Left renal cortex interstitium (tissue), 4 donors: ENCODE data around the gene NKD2. TPM values are rescaled to one million over a fixed set of nuclear protein-coding genes. Genes with fewer than 3 reads are reported as not detected.

Source experiments
- DNase-seq, 4 donors: peaks; one replicate each; pipeline ENCODE4 v3.0.0-alpha.2; 2013; ENCODE audit warnings: low read depth in 4 of 4, low spot score in 2 of 4, missing footprints in 1 of 4
- polyA plus RNA-seq, 4 donors: library from polyadenylated mRNA; unstranded; fragments of 120-200 nt; gene quantifications; one replicate each; pipeline ENCODE4 v1.2.1, GENCODE V29; 2013; ENCODE audit not compliant: insufficient read length in 4 of 4

The NKD2 gene
- polyA plus RNA-seq, 4 donors: 18.1 to 29.4 (median 22.7) TPM

- no peak for DNase-seq
These were observed 31.2 kb downstream of the NKD2 start for GRCh38 chr5:1039706-1040260.

GRCh38 chr5:1040571-1040970 is 32.0 kb downstream of the NKD2 start:
- DNase-seq: no peak

GRCh38 chr5:1041225-1042143 is 32.9 kb downstream of the NKD2 start:
- DNase-seq: no peak

GRCh38 chr5:1042626-1043025 is 34.0 kb downstream of the NKD2 start:
- no peak for DNase-seq

GRCh38 chr5:1043327-1043726 is 34.7 kb downstream of the NKD2 start:
- no peak for DNase-seq

GRCh38 chr5:1044117-1044516 is 35.5 kb downstream of the NKD2 start:
- DNase-seq: no peak

GRCh38 chr5:1045960-1046560 is 37.5 kb downstream of the NKD2 start:
- DNase-seq: no peak

GRCh38 chr5:1047332-1047965 is 38.8 kb downstream of the NKD2 start:
- no peak for DNase-seq

GRCh38 chr5:1048162-1048721 is 39.6 kb downstream of the NKD2 start:
- no peak for DNase-seq

- no peak for DNase-seq
These were observed 40.5 kb downstream of the NKD2 start for GRCh38 chr5:1048861-1049838.

GRCh38 chr5:1050423-1051365 is 42.1 kb downstream of the NKD2 start:
- DNase-seq: no peak

GRCh38 chr5:1051366-1051720 is 42.7 kb downstream of the NKD2 start:
- DNase-seq: no peak

GRCh38 chr5:1052076-1052475 is 43.5 kb downstream of the NKD2 start:
- no peak for DNase-seq

- DNase-seq: no peak
These were observed 44.2 kb downstream of the NKD2 start for GRCh38 chr5:1052641-1053390.

GRCh38 chr5:1053391-1054017 is 44.9 kb downstream of the NKD2 start:
- DNase-seq: no peak

- DNase-seq: no peak
These were observed 45.6 kb downstream of the NKD2 start for GRCh38 chr5:1054018-1054798.
